SK-N-SH (cell line): Measurements from ENCODE around the gene PRXL2B.

Experiments used
- CTCF ChIP-seq: fragments of 200-600 bp; sonication (generic); IDR thresholded peaks from 2 replicates; pipeline ENCODE4 v1.6.1; 2017; ENCODE audit warnings: antibody characterized with exemption, mild to moderate bottlenecking, moderate library complexity
- JUND ChIP-seq: IDR thresholded peaks from 2 replicates; pipeline ENCODE4 v1.4.0; 2012
- POLR2AphosphoS5 ChIP-seq: IDR thresholded peaks from 2 replicates; pipeline ENCODE4 v1.6.1; 2012; ENCODE audit warnings: low read depth, low read length
- RAD21 ChIP-seq: IDR thresholded peaks from 2 replicates; pipeline ENCODE4 v1.6.1; 2012; ENCODE audit warnings: mild to moderate bottlenecking, low read length
- REST ChIP-seq: IDR thresholded peaks from 2 replicates; pipeline ENCODE4 v1.6.1; 2012; ENCODE audit warnings: mild to moderate bottlenecking, low read depth, low read length, moderate library complexity
- SIN3A ChIP-seq: IDR thresholded peaks from 2 replicates; pipeline ENCODE4 v1.6.1; 2012; ENCODE audit warnings: low read depth, mild to moderate bottlenecking, low read length, moderate library complexity, borderline replicate concordance
- SMC3 ChIP-seq: IDR thresholded peaks from 2 replicates; pipeline ENCODE4 v1.6.1; 2012; ENCODE audit warnings: low read depth, low read length, improper control_type of control experiment
- TCF12 ChIP-seq: IDR thresholded peaks from 2 replicates; pipeline ENCODE4 v1.4.0; 2012
- USF1 ChIP-seq: IDR thresholded peaks from 2 replicates; pipeline ENCODE4 v1.4.0; 2012; ENCODE audit warnings: low read depth, borderline replicate concordance

GRCh38 chr1:2602866-2603520 is 16.4 kb downstream of the PRXL2B start:
- TF ChIP-seq POLR2AphosphoS5: no peak
- TF ChIP-seq CTCF: no peak
- no peak for TF ChIP-seq JUND
- no peak for TF ChIP-seq REST
- TF ChIP-seq TCF12: no peak
- no peak for TF ChIP-seq RAD21
- TF ChIP-seq USF1: no peak
- no peak for TF ChIP-seq SMC3
- TF ChIP-seq SIN3A: no peak
